ENCODE results near the gene LAMTOR4. TPM values are rescaled to one million over a fixed set of nuclear protein-coding genes. Genes with fewer than 3 reads are reported as not detected.
A peak's percentile ranks its signal among the peaks of the same experiment; 100 is the strongest.

Gene LAMTOR4
- total RNA-seq (100 to 1,000 TPM; 178 to 189 TPM), polyA plus RNA-seq (100 to 1,000 TPM; 423 to 501 TPM)

GRCh38 chr7:100148559-100149328 lies at the start of gene LAMTOR4:
LAMTOR4 (plus strand) TSS chr7:100148918; CDS start chr7:100148973, 55 bp downstream.
- Mint-ChIP-seq H3K4me1 (peaks cover 18 to 45% (median 31%) of the 10 kb centered on the region in 4 donors), H3K9me3 (peaks cover 0 to 6% (median 0%) of the 10 kb centered on the region in 8 donors), H3K27ac (peak within 1 kb of the TSS; percentile 95 to 99 (median 97)), H3K27me3 (no peaks in the 10 kb centered on the region), H3K36me3 (peaks cover 13 to 28% of the 10 kb centered on the region in 2 donors), H3K4me3 (peak within 1 kb of the TSS; percentile 88 to 99 (median 94))
- Histone ChIP-seq H3K9me3 (ENCODE audit: control insufficient read depth in 1 of 2, low read length in 2 of 2) (no peaks in the 10 kb centered on the region), H3K4me1 (ENCODE audit: insufficient read depth, low read length) (peaks cover 45% of the 10 kb centered on the region), H3K36me3 (ENCODE audit: insufficient read depth, low read length) (peaks cover 16% of the 10 kb centered on the region), H3K27ac (ENCODE audit: low read depth, low read length) (peak within 1 kb of the TSS; percentile 92), H3K27me3 (ENCODE audit: insufficient read depth, low read length) (no peaks in the 10 kb centered on the region), H3K4me3 (ENCODE audit: low read length in 2 of 2) (peak within 1 kb of the TSS; percentile 83 to 93)
- CTCF ChIA-PET (ENCODE audit: partially characterized antibody), result interaction anchor here (0.6 to 3.1 kb wide), 10 partner anchors 9 to 69 kb away, joined by 3 to 22 read pairs (median 5); partner anchors contain the start of gene TRAPPC14
- intact Hi-C loops (cut with micrococcal nuclease), result loop anchor here (1.0 to 2.0 kb wide), 7 partner anchors 10 to 280 kb away; partner anchors contain the start of genes GPC2, STAG3, TRAPPC14 and ZCWPW1
- peak; percentile 94 to 99 (median 99) for DNase-seq
- POLR2A ChIA-PET (ENCODE audit: partially characterized antibody), result interaction anchor here (0.6 to 6.5 kb wide), 26 partner anchors 8 to 287 kb away, joined by 3 to 95 read pairs (median 4); partner anchors contain the start of genes AP4M1, GAL3ST4, GPC2 and MBLAC1

GRCh38 chr7:100099452-100099851 lies 49.3 kb upstream of the LAMTOR4 start:
- Histone ChIP-seq H3K27me3 (ENCODE audit: insufficient read depth, low read length) (no peaks in the 10 kb centered on the region), H3K36me3 (ENCODE audit: insufficient read depth, low read length) (peaks cover 50% of the 10 kb centered on the region), H3K27ac (ENCODE audit: low read depth, low read length) (peak overlapping the region; percentile 96), H3K4me3 (ENCODE audit: low read length in 2 of 2) (peak overlapping the region; percentile 80 to 95), H3K4me1 (ENCODE audit: insufficient read depth, low read length) (peaks cover 29% of the 10 kb centered on the region), H3K9me3 (ENCODE audit: control insufficient read depth in 1 of 2, low read length in 2 of 2) (no peaks in the 10 kb centered on the region)
- intact Hi-C loops (cut with micrococcal nuclease), result no loop called here
- POLR2A ChIA-PET (ENCODE audit: partially characterized antibody), result interaction anchor here (3.0 to 8.2 kb wide), 6 partner anchors 10 to 50 kb away, joined by 20 to 175 read pairs (median 36); partner anchors contain the start of genes CNPY4, COPS6, MBLAC1 and ZNF3
- H3K27ac Mint-ChIP-seq, result peak overlapping the region; percentile 91 to 99 (median 97)
- H3K36me3 Mint-ChIP-seq, result peaks cover 42 to 65% of the 10 kb centered on the region in 2 donors
- peak overlapping the region; percentile 92 to 95 (median 93) for H3K4me3 Mint-ChIP-seq
- CTCF ChIA-PET (ENCODE audit: partially characterized antibody), result interaction anchor here (0.7 to 1.4 kb wide), 2 partner anchors 14 to 33 kb away, joined by 3 to 4 read pairs; no protein-coding TSS in a partner anchor
- DNase-seq, result no peak
- H3K27me3 Mint-ChIP-seq, result peaks cover 0 to 2% of the 10 kb centered on the region in 2 donors
- H3K4me1 Mint-ChIP-seq, result peaks cover 22 to 53% (median 34%) of the 10 kb centered on the region in 4 donors
- peaks cover 0 to 2% (median 0%) of the 10 kb centered on the region in 8 donors for H3K9me3 Mint-ChIP-seq

GRCh38 chr7:100100420-100101015 lies 48.2 kb upstream of the LAMTOR4 start:
- H3K27me3 ChIP-seq (ENCODE audit: insufficient read depth, low read length), result no peaks in the 10 kb centered on the region
- Mint-ChIP-seq H3K27ac (peak overlapping the region; percentile 91 to 99 (median 97)), H3K36me3 (peaks cover 36 to 58% of the 10 kb centered on the region in 2 donors), H3K4me3 (peak overlapping the region; percentile 92 to 95 (median 93)), H3K4me1 (peaks cover 22 to 50% (median 34%) of the 10 kb centered on the region in 4 donors), H3K9me3 (peaks cover 0 to 2% (median 0%) of the 10 kb centered on the region in 8 donors), H3K27me3 (peaks cover 0 to 2% of the 10 kb centered on the region in 2 donors)
- H3K9me3 ChIP-seq (ENCODE audit: control insufficient read depth in 1 of 2, low read length in 2 of 2), result no peaks in the 10 kb centered on the region
- peaks cover 39% of the 10 kb centered on the region for H3K36me3 ChIP-seq (ENCODE audit: insufficient read depth, low read length)
- DNase-seq, result peak; percentile 86 to 96 (median 92)
- H3K4me1 ChIP-seq (ENCODE audit: insufficient read depth, low read length), result peaks cover 29% of the 10 kb centered on the region
- POLR2A ChIA-PET (ENCODE audit: partially characterized antibody), result interaction anchor here (0.7 to 8.2 kb wide), 27 partner anchors 11 to 787 kb away, joined by 3 to 175 read pairs (median 4); partner anchors contain the start of genes CNPY4, COPS6, FBXO24 and GAL3ST4
- intact Hi-C loops (cut with micrococcal nuclease), result loop anchor here (1.0 to 5.0 kb wide), 6 partner anchors 12 to 628 kb away; partner anchors contain the start of genes CNPY4, COPS6, MBLAC1 and TAF6
- CTCF ChIA-PET (ENCODE audit: partially characterized antibody), result interaction anchor here (0.9 to 4.8 kb wide), 9 partner anchors 11 to 32 kb away, joined by 3 to 28 read pairs (median 5); partner anchors contain the start of genes COPS6 and MBLAC1
- peak overlapping the region; percentile 96 for H3K27ac ChIP-seq (ENCODE audit: low read depth, low read length)
- peak overlapping the region; percentile 95 for H3K4me3 ChIP-seq (ENCODE audit: low read length in 2 of 2)

- H3K4me3 ChIP-seq (ENCODE audit: low read length in 2 of 2), result peak within 1 kb of the TSS; percentile 95
- peaks cover 0 to 2% of the 10 kb centered on the region in 2 donors for H3K27me3 Mint-ChIP-seq
- no peaks in the 10 kb centered on the region for H3K27me3 ChIP-seq (ENCODE audit: insufficient read depth, low read length)
- ChIA-PET CTCF (ENCODE audit: partially characterized antibody) (interaction anchor here (0.9 to 4.8 kb wide), 11 partner anchors 12 to 117 kb away, joined by 3 to 28 read pairs (median 5); partner anchors contain the start of genes COPS6 and MBLAC1), POLR2A (ENCODE audit: partially characterized antibody) (interaction anchor here (0.6 to 8.2 kb wide), 33 partner anchors 12 to 788 kb away, joined by 3 to 175 read pairs (median 4); partner anchors contain the start of genes CNPY4, COPS6, FBXO24 and GAL3ST4)
- peaks cover 32% of the 10 kb centered on the region for H3K36me3 ChIP-seq (ENCODE audit: insufficient read depth, low read length)
- peak within 1 kb of the TSS; percentile 96 for H3K27ac ChIP-seq (ENCODE audit: low read depth, low read length)
- peak; percentile 94 to 97 (median 94) for DNase-seq
- intact Hi-C loops (cut with micrococcal nuclease), result loop anchor here (1.0 to 5.0 kb wide), 2 partner anchors 18 to 629 kb away; partner anchors contain the start of genes CNPY4, TAF6 and ZNF789
- H3K9me3 ChIP-seq (ENCODE audit: control insufficient read depth in 1 of 2, low read length in 2 of 2), result no peaks in the 10 kb centered on the region
- H3K4me1 Mint-ChIP-seq, result peaks cover 22 to 46% (median 34%) of the 10 kb centered on the region in 4 donors
- H3K9me3 Mint-ChIP-seq, result no peaks in the 10 kb centered on the region
- peak within 1 kb of the TSS; percentile 93 to 99 (median 97) for H3K27ac Mint-ChIP-seq
- peak within 1 kb of the TSS; percentile 92 to 95 (median 93) for H3K4me3 Mint-ChIP-seq
- peaks cover 29% of the 10 kb centered on the region for H3K4me1 ChIP-seq (ENCODE audit: insufficient read depth, low read length)
- H3K36me3 Mint-ChIP-seq, result peaks cover 29 to 51% of the 10 kb centered on the region in 2 donors
These were observed 47.5 kb upstream of the LAMTOR4 start, which contains the start of the genes AP4M1 and MCM7 for GRCh38 chr7:100101016-100101862. AP4M1 (plus strand) TSS chr7:100101643; CDS start chr7:100101715, 72 bp downstream. MCM7 (minus strand) TSS chr7:100101397; CDS start chr7:100101294, 103 bp downstream.

- intact Hi-C loops (cut with micrococcal nuclease), result loop anchor here (5.0 kb wide), 1 partner anchor 631 kb away; the partner anchor contains the start of gene ZNF789
- POLR2A ChIA-PET (ENCODE audit: partially characterized antibody), result interaction anchor here (0.6 to 8.2 kb wide), 10 partner anchors 8 to 786 kb away, joined by 3 to 175 read pairs (median 10); partner anchors contain the start of genes CNPY4, COPS6, GJC3 and MBLAC1
These were observed 45.5 kb upstream of the LAMTOR4 start for GRCh38 chr7:100102950-100103840.

More at GRCh38 chr7:100102950-100103840, 45.5 kb upstream of the LAMTOR4 start:
- CTCF ChIA-PET (ENCODE audit: partially characterized antibody), result interaction anchor here (1.2 to 4.8 kb wide), 4 partner anchors 14 to 30 kb away, joined by 4 to 28 read pairs (median 16); partner anchors contain the start of gene COPS6
- no peaks in the 10 kb centered on the region for H3K9me3 ChIP-seq (ENCODE audit: control insufficient read depth in 1 of 2, low read length in 2 of 2)
- peak overlapping the region in 7 of 8 donors; percentile 77 to 93 (median 81) for H3K4me3 Mint-ChIP-seq
- H3K4me3 ChIP-seq (ENCODE audit: low read length in 2 of 2), result no peak overlapping the region
- H3K36me3 Mint-ChIP-seq, result peaks cover 23 to 50% of the 10 kb centered on the region in 2 donors
- H3K27me3 ChIP-seq (ENCODE audit: insufficient read depth, low read length), result no peaks in the 10 kb centered on the region
- no peak for DNase-seq
- H3K27ac ChIP-seq (ENCODE audit: low read depth, low read length), result no peak overlapping the region
- peaks cover 0 to 2% of the 10 kb centered on the region in 2 donors for H3K27me3 Mint-ChIP-seq
- no peaks in the 10 kb centered on the region for H3K9me3 Mint-ChIP-seq
- H3K27ac Mint-ChIP-seq, result peak overlapping the region; percentile 36 to 99 (median 79)
- H3K36me3 ChIP-seq (ENCODE audit: insufficient read depth, low read length), result peaks cover 24% of the 10 kb centered on the region
- H3K4me1 ChIP-seq (ENCODE audit: insufficient read depth, low read length), result peaks cover 25% of the 10 kb centered on the region
- H3K4me1 Mint-ChIP-seq, result peaks cover 20 to 42% (median 28%) of the 10 kb centered on the region in 4 donors

Data from CD4-positive, alpha-beta memory T cell (primary cell).